GM21367 (cell line): ENCODE results near the gene CASZ1.

ENCODE experiments used
- ATAC-seq: cut with Tn5 transposase; IDR thresholded peaks from one replicate; pipeline ENCODE4 v1.9.1; 2021; ENCODE audit not compliant: unreplicated experiment

Gene CASZ1

GRCh38 chr1:10691075-10691739, 105.2 kb downstream of the CASZ1 start:
- no peak for ATAC-seq

DNA sequence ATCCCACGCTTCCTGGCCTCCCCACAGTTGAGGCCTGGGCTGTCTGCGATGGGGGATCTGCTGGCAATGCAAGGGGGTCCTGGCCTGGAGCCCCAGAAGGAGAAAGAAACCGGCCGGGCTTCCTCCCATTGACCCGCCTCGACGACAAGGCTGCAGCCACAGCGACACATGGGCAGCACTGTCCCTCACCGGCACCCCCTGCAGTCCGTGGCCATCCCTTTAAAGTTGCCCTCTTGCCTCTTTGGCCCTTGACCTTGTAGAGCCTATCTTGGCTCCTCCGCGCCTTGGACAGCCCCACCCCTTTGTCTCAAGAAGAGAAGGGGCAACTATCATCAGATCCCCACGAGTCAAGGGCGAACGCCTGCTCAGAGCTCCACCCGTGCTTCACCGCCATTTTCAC, 106.0 kb downstream of the CASZ1 start:
- ATAC-seq, result no peak

DNA sequence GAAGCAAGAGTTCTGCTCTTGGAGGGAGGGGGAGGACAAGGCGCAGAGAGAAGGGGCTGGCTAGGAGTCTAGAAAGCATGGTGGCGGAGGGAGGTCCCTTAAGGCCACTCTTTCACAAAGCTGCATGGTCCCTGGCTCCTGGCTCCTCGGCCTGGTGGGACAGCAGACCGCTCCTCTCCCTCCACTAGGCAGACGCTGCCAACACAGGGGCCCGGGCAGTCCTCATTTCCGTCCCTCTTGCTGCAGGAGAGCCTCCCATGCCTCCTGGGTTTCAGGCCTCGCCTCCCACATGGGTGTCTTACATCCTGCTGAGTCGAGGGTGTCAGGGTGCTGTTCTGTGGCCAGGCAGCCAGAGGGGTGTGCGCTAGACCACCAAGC, 108.0 kb downstream of the CASZ1 start:
- no peak for ATAC-seq

DNA sequence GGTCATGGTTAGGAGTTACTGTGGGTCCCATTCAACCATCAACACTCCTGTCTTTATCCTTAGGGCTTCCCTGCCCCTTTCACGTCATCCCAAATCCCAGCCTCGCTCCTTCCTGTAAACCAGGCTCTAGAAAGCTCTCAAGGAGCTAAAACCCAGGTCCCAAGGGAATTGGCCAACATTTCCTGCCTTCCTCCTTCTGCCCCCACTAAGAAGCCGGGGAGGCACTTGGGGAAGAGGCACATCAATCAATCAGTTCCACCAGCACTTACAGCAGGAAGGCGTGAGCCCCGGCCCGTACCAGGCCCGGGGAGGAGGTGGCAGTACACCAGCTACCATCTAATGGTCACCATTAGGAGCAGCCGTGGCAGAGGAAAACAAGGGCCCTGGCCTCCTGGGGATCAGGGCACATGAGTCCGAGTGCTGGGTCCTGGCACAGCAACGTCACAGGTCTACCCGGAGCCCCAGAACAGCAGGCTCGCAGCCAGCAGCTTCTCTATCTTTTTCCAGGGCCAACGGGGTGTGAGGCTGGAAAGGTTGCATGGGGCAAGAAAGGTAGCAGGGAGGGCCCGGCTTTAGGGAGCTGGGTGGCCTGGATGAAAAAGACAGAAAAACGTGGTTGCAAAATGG, 108.6 kb downstream of the CASZ1 start:
- ATAC-seq, result no peak

DNA sequence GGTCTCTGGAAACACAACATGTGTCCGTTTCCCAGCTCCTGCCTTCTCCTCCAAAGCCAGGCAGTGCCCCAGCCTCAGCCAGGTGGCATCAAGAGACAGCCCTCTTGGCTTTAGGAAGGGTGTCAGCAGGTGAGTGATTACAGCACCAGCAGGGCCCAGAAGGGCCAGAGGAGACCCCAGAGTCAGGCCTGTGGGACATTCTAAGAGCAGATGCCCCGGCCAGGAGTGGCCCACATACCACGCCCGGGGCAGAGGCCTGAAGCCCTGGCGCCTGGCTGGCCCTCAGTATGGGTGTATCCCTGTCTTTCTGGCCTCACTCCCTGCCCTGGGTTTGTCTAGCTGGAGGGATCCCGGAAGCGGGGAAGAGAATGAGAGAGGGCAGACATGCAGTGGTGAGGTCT, 109.2 kb downstream of the CASZ1 start:
- no peak for ATAC-seq

GRCh38 chr1:10686404-10687040, 109.9 kb downstream of the CASZ1 start:
- no peak for ATAC-seq

- ATAC-seq, result no peak
Observed at GRCh38 chr1:10685808-10686403, 110.5 kb downstream of the CASZ1 start.

- no peak for ATAC-seq
Observed at GRCh38 chr1:10685196-10685807, 111.1 kb downstream of the CASZ1 start.

- ATAC-seq, result no peak
Observed at GRCh38 chr1:10684221-10684620, 112.2 kb downstream of the CASZ1 start.

DNA sequence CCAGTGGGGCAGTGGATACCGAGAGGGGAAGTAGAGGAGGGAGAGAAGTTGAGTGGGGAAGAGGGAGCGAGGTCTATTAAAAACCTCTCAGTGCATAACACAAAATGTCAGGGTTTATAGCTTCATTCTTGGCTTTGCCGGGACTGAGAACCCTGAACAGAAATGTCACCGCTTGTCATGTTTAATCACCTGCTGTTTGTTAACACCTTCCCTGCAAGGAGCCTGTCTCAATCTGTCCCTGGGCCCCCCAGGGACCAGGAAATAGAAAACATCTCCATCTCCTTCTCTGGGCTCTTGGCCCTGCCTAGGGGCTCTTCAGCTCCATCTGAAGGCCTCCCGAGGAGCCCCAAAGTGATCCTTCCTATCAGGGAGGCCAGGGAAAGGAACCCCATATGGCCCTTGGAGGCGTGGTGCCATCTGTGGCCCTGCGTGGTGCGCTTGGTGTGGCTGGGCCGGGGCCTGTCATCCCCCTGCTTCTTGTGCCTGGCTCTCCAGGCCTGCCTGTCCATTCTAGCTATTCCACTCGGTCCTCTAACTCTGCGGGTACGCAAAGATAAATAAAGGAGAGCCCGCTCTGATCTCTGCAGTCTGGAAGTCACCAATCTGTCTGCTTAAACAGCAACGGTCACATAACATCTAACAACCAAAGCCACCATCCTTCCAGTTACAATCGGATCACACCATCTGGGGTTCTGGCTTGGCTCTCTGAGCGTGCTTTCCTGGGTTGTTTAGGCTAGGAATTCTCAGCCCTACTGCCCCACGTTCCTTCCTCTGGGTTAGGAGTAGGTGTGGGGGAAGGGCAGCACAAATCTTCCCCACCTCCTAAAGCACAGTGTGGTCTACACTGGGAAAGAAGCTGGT, 113.8 kb downstream of the CASZ1 start:
- no peak for ATAC-seq

DNA sequence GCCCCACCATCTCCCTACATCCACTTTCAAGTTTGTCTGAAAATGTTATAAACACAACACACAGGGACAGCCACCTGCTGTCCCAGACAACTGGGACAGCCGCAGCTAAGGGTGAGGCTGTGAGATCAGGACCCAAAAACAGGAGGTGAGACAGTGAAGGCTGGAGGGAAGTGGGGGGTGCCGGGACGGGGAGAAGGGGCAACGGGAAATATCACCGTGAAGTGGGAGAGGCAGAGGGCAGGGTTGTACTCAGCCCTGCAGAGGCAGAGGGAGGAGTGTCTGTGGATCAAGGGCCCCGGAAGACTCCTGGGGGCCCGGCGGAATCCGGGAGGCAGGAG, 114.4 kb downstream of the CASZ1 start:
- ATAC-seq, result no peak

- no peak for ATAC-seq
Observed at GRCh38 chr1:10681296-10682107, 114.9 kb downstream of the CASZ1 start.

DNA sequence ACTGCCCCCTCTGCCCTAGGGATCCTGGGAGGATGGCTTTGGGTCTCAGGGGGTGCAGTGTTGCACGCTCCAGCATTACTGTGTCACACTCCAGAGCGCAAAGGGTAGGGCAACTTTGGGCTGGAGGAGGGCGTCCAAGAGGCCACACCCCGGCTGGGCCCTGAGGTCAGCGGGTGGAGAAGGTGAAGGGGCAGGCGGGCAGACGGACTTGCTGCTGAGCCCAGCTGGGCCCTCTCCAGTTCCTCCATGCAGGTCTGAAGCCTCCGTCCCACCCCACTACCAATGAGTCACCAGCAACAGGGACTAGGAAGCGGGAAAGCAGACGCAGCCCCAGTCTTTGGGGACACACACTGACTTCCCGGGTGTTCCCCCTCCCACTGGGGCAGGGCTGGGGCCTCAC, 116.0 kb downstream of the CASZ1 start:
- no peak for ATAC-seq

GRCh38 chr1:10679496-10680220, 116.8 kb downstream of the CASZ1 start:
- ATAC-seq, result no peak

GRCh38 chr1:10678852-10679251, 117.6 kb downstream of the CASZ1 start:
- no peak for ATAC-seq

DNA sequence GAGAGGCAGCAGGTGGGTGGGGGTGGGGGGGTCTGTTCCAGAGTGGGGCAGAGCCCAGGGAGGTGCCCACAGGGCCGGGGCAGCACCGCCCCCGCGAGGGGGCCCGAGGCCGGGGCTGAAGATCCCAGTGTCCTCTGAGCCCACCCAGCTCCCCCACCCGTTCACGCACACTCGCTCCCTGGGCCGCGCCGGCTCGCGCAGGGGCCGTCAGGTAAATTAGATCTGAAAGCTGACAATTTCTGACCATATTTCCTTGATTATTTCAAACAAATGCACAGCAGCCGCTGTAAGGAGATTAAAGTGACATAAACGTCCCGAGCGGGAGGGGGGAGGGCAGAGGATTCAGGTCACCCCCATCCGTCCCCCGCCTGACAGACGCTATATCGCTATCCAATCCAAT, 118.0 kb downstream of the CASZ1 start:
- ATAC-seq, result no peak

DNA sequence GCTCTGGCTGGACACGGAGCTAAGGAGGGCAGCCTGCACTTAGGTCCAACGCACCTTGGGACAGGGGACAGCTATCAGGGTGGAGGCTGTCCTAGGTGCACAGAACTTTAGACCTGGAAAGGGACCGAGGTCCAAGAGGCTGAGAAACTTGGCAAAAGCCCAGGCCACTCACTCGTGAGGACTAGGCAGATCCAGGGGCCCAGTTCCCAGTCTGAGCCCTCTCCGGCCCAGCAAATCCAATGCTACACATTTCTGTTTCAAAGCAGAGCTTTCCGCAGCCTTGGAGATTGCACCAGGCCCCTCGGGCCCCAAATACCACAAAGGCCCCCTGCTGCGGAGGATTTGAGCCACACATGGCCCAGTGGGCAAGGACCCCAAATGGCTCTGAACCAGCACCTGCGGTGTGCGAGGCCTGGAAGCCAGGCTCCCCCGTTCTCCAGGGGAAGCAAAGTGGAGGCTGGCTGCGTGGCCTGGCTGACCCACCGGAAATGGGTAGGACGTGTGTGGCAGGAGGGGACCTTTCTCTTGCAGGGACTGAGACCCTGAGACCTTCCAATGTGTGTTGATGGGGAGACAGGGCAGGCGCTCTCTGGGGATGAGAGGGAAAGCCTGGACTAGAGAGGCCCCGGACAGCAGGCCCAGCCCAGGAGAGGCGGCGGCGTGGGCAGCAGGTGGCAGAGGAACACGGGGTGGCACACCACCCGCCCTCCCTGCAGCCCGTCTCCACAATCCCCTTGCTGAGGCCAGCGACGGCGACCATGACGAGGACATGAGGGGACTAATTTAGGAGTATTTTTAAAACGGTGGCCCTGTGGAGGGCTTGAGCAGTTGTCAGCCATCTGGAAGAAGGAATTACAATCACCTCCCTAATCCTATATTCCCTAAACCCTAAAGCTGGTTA, 118.7 kb downstream of the CASZ1 start:
- no peak for ATAC-seq

DNA sequence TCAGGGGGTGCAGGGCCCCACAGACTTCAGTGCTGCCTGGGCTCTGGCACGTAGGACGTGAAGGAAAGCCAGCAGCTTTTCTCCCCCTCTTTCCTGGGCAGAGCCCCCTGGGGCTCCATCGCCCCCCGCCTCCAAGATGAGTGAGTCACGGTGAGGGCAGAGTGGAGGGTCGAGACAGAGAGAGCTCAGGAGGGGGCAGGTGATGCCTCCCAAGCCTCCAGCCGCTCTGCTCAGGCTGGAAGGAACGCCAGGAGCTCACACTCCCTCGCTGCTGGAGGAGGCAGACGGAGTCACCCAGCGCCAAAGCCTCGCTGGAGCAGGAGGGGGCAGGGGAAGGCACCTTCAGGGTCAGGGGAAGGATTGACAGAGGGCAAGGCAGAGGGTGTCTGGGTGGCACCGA, 119.5 kb downstream of the CASZ1 start:
- no peak for ATAC-seq
